Breast epithelium (tissue), 4 donors: ENCODE measurements around the gene HEG1. TPM values are rescaled to one million over a fixed set of nuclear protein-coding genes. Genes with fewer than 3 reads are reported as not detected.
A peak's percentile ranks its signal among the peaks of the same experiment; 100 is the strongest.

ENCODE experiments used
- DNase-seq, 2 donors: peaks; one replicate each; pipeline ENCODE4 v3.0.0-alpha.2; 2019; ENCODE audit warnings: low spot score in 2 of 2
- H3K27ac ChIP-seq, 2 donors: fragments of 200-600 bp; sonication (generic) in 1 of 2; one replicate each; pipeline ENCODE4 v1.5.1; 2016 to 2019; ENCODE audit warnings: mild to moderate bottlenecking in 1 of 2
- H3K27me3 ChIP-seq, 2 donors: fragments of 200-600 bp; sonication (generic) in 1 of 2; one replicate each; pipeline versions ENCODE4 v1.5.1 to v1.6.0; 2017 to 2019; ENCODE audit warnings: control low read depth in 1 of 2, mild to moderate bottlenecking in 1 of 2
- H3K36me3 ChIP-seq: fragments of 200-600 bp; one replicate; pipeline ENCODE4 v1.5.1; 2019
- H3K4me1 ChIP-seq, 2 donors: fragments of 200-600 bp; sonication (generic); one replicate each; pipeline ENCODE4 v1.5.1; 2016 to 2019; ENCODE audit warnings: control low read depth in 1 of 2
- H3K4me3 ChIP-seq, 3 donors: fragments of 200-600 bp; sonication (generic); 1 replicate in 2 of 3; 2 replicates in 1 of 3; pipeline ENCODE4 v1.5.1; 2016 to 2019; ENCODE audit warnings: mild to moderate bottlenecking in 3 of 3, moderate library complexity in 2 of 3
- H3K9me3 ChIP-seq, 2 donors: fragments of 200-600 bp; sonication (generic) in 1 of 2; one replicate each; pipeline ENCODE4 v1.5.1; 2016 to 2019; ENCODE audit warnings: control low read depth in 1 of 2
- CTCF ChIP-seq, 3 donors: fragments of 450-650 bp; IDR thresholded peaks; one replicate each; pipeline ENCODE4 v1.5.1; 2016 to 2017; ENCODE audit warnings: antibody characterized with exemption in 3 of 3, mild to moderate bottlenecking in 3 of 3, moderate library complexity in 3 of 3
- POLR2A ChIP-seq: fragments of 450-650 bp; IDR thresholded peaks from one replicate; pipeline ENCODE4 v1.6.1; 2016; ENCODE audit warnings: antibody characterized with exemption, mild to moderate bottlenecking, moderate library complexity
- POLR2AphosphoS5 ChIP-seq, 3 donors: sonication (generic); formaldehyde crosslinking; IDR thresholded peaks; one replicate each; pipeline ENCODE4 v1.6.1; 2017; ENCODE audit warnings: antibody characterized with exemption in 3 of 3
- intact Hi-C: fragments of 100-400 bp; cut with DNase I; formaldehyde crosslinking; loops from one replicate; pipeline ENCODE4 v1.15.1; 2023; ENCODE audit warnings: low total_unique reads
- total RNA-seq, 3 donors: library from RNA; depleted of rRNA; stranded (reverse); fragments of >200 nt; gene quantifications; one replicate each; pipeline ENCODE4 v1.1.0, GENCODE V29; 2016

The HEG1 gene
- total RNA-seq, 3 donors from 2014 or later, result 36.0 to 45.9 (median 45.1) TPM

- no peak for DNase-seq
- Histone ChIP-seq H3K36me3 (no peaks in the 10 kb centered on the region), H3K4me3 (peak overlapping the region; percentile 34 to 75 (median 56)), H3K4me1 (peaks cover 7 to 19% of the 10 kb centered on the region in 2 donors), H3K9me3 (no peaks in the 10 kb centered on the region), H3K27me3 (no peaks in the 10 kb centered on the region), H3K27ac (peak overlapping the region; percentile 89 to 96)
- intact Hi-C loops, result no loop called here
- TF ChIP-seq POLR2A, result no peak
- TF ChIP-seq POLR2AphosphoS5 (IDR thresholded peaks at IDR 0.05), result peak in 1 of 3 donors; percentile 17
Measured at GRCh38 chr3:125051715-125052581, 3.8 kb downstream of the HEG1 start.

- no peaks in the 10 kb centered on the region for H3K9me3 ChIP-seq
- peaks cover 3 to 19% of the 10 kb centered on the region in 2 donors for H3K4me1 ChIP-seq
- H3K27ac ChIP-seq, result peak overlapping the region; percentile 89 to 96
- peak overlapping the region in 1 of 3 donors; percentile 34 for H3K4me3 ChIP-seq
- no peak for TF ChIP-seq POLR2A
- no peak for TF ChIP-seq POLR2AphosphoS5 (IDR thresholded peaks at IDR 0.05)
- no peak for TF ChIP-seq CTCF (IDR thresholded peaks at IDR 0.05)
- H3K27me3 ChIP-seq, result no peaks in the 10 kb centered on the region
- intact Hi-C loops, result no loop called here
- DNase-seq, result no peak
- H3K36me3 ChIP-seq, result no peaks in the 10 kb centered on the region
Measured at GRCh38 chr3:125051205-125051604, 4.6 kb downstream of the HEG1 start.

- H3K4me1 ChIP-seq, result peaks cover 3 to 19% of the 10 kb centered on the region in 2 donors
- DNase-seq, result no peak
- TF ChIP-seq POLR2AphosphoS5 (IDR thresholded peaks at IDR 0.05) (no peak), CTCF (IDR thresholded peaks at IDR 0.05) (no peak), POLR2A (no peak)
- no peaks in the 10 kb centered on the region for H3K9me3 ChIP-seq
- H3K27ac ChIP-seq, result peak overlapping the region in 1 of 2 donors; percentile 96
- no peak overlapping the region for H3K4me3 ChIP-seq
- no peaks in the 10 kb centered on the region for H3K36me3 ChIP-seq
- H3K27me3 ChIP-seq, result no peaks in the 10 kb centered on the region
- intact Hi-C loops, result no loop called here
Measured at GRCh38 chr3:125050488-125051090, 5.2 kb downstream of the HEG1 start.

GRCh38 chr3:125048282-125048681 is 7.5 kb downstream of the HEG1 start:
- Histone ChIP-seq H3K4me1 (peaks cover 6 to 19% of the 10 kb centered on the region in 2 donors), H3K9me3 (no peaks in the 10 kb centered on the region), H3K27me3 (no peaks in the 10 kb centered on the region), H3K4me3 (no peak overlapping the region), H3K36me3 (no peaks in the 10 kb centered on the region), H3K27ac (peak overlapping the region; percentile 40 to 56)
- TF ChIP-seq POLR2AphosphoS5 (IDR thresholded peaks at IDR 0.05) (no peak), POLR2A (no peak), CTCF (IDR thresholded peaks at IDR 0.05) (no peak)
- intact Hi-C loops, result no loop called here
- DNase-seq, result peak in 1 of 2 donors; percentile 76

GRCh38 chr3:125045965-125046364 is 9.8 kb downstream of the HEG1 start:
- intact Hi-C loops, result no loop called here
- Histone ChIP-seq H3K36me3 (no peaks in the 10 kb centered on the region), H3K4me1 (peaks cover 0 to 7% of the 10 kb centered on the region in 2 donors), H3K27me3 (no peaks in the 10 kb centered on the region), H3K4me3 (no peak overlapping the region), H3K27ac (peak overlapping the region; percentile 69 to 81), H3K9me3 (no peaks in the 10 kb centered on the region)
- DNase-seq, result no peak
- TF ChIP-seq POLR2A (no peak), POLR2AphosphoS5 (IDR thresholded peaks at IDR 0.05) (no peak), CTCF (IDR thresholded peaks at IDR 0.05) (peak in 1 of 3 donors; percentile 20)
